ENCODE measurements around the gene RNF14.

The RNF14 gene

GRCh38 chr5:142024771-142025304, 55.9 kb downstream of the RNF14 start (continued):
- TF ChIP-seq PRDM10 (tag by site-specific recombination; IDR thresholded peaks at IDR 0.05), result peak; percentile 85
- TF ChIP-seq ZNF704 (tag by site-specific recombination; IDR thresholded peaks at IDR 0.05), result no peak
- no peak for TF ChIP-seq ZNF202 (tag by site-specific recombination; IDR thresholded peaks at IDR 0.05; ENCODE audit: borderline replicate concordance)
- TF ChIP-seq SALL2 (tag by site-specific recombination; IDR thresholded peaks at IDR 0.05; ENCODE audit: borderline replicate concordance), result no peak
- TF ChIP-seq ZNF600 (tag by site-specific recombination; IDR thresholded peaks at IDR 0.05), result peak; percentile 98
- no peak for TF ChIP-seq ZNF837 (tag by site-specific recombination; IDR thresholded peaks at IDR 0.05)
- TF ChIP-seq ZNF513 (tag by site-specific recombination; IDR thresholded peaks at IDR 0.05), result no peak
- TF ChIP-seq ZNF211 (tag by site-specific recombination; IDR thresholded peaks at IDR 0.05; ENCODE audit: low read depth), result no peak
- 0 out of 2 replicates have a peak, but pooled peaks have one; percentile 40 for TF ChIP-seq ZNF610 (tag by site-specific recombination; IDR thresholded peaks at IDR 0.05; ENCODE audit: borderline replicate concordance)
- TF ChIP-seq MZF1 (tag by site-specific recombination; IDR thresholded peaks at IDR 0.05; ENCODE audit: borderline replicate concordance), result no peak
- TF ChIP-seq ZNF510 (tag by site-specific recombination; IDR thresholded peaks at IDR 0.05; ENCODE audit: insufficient replicate concordance), result no peak
- TF ChIP-seq ZNF529 (tag by site-specific recombination; IDR thresholded peaks at IDR 0.05; ENCODE audit: insufficient replicate concordance), result no peak
- no peak for TF ChIP-seq ZBTB7A (tag by site-specific recombination; IDR thresholded peaks at IDR 0.05; ENCODE audit: low read depth)
- peak; percentile 62; the same call in 1 of the 2 replicates for TF ChIP-seq ZNF2 (tag by site-specific recombination; IDR thresholded peaks at IDR 0.05)
- no peak for TF ChIP-seq HIC1 (tag by site-specific recombination; IDR thresholded peaks at IDR 0.05)
- no peak for TF ChIP-seq ZNF658 (tag by site-specific recombination; IDR thresholded peaks at IDR 0.05)
- TF ChIP-seq ZNF19 (tag by site-specific recombination; IDR thresholded peaks at IDR 0.05; ENCODE audit: low read depth), result no peak
- TF ChIP-seq KLF10 (tag by site-specific recombination; IDR thresholded peaks at IDR 0.05), result 0 out of 2 replicates have a peak, but pooled peaks have one; percentile 37
- no peak for TF ChIP-seq ZNF398 (tag by site-specific recombination; IDR thresholded peaks at IDR 0.05)
- no peak for TF ChIP-seq ZBTB10 (tag by site-specific recombination; IDR thresholded peaks at IDR 0.05)
- peak; percentile 70 for TF ChIP-seq ZXDB (tag by site-specific recombination; IDR thresholded peaks at IDR 0.05)
- TF ChIP-seq ZNF830 (tag by site-specific recombination; IDR thresholded peaks at IDR 0.05; ENCODE audit: low read depth), result no peak
- no peak for TF ChIP-seq ZNF350 (tag by site-specific recombination; IDR thresholded peaks at IDR 0.05)
- TF ChIP-seq GLIS1 (tag by site-specific recombination; IDR thresholded peaks at IDR 0.05), result peak; percentile 51; the same call in 1 of the 2 replicates
- TF ChIP-seq ZNF174 (tag by site-specific recombination; IDR thresholded peaks at IDR 0.05), result no peak
- TF ChIP-seq HOXD13 (CRISPR knock-in tag; IDR thresholded peaks at IDR 0.05; ENCODE audit: borderline replicate concordance), result no peak
- no peak for TF ChIP-seq KLF8 (tag by site-specific recombination; IDR thresholded peaks at IDR 0.05)

All from HEK293 (cell line).